Stimulated activated naive CD4-positive, alpha-beta T cell treated with Interleukin-2 at 50 U/mL for 16 hours (primary cell): Measurements from ENCODE around the gene FBXO44.

Source experiments
- DNase-seq: peaks from one replicate; lab custom pipeline; 2025; lab: John Stamatoyannopoulos, UW

Gene FBXO44

DNA sequence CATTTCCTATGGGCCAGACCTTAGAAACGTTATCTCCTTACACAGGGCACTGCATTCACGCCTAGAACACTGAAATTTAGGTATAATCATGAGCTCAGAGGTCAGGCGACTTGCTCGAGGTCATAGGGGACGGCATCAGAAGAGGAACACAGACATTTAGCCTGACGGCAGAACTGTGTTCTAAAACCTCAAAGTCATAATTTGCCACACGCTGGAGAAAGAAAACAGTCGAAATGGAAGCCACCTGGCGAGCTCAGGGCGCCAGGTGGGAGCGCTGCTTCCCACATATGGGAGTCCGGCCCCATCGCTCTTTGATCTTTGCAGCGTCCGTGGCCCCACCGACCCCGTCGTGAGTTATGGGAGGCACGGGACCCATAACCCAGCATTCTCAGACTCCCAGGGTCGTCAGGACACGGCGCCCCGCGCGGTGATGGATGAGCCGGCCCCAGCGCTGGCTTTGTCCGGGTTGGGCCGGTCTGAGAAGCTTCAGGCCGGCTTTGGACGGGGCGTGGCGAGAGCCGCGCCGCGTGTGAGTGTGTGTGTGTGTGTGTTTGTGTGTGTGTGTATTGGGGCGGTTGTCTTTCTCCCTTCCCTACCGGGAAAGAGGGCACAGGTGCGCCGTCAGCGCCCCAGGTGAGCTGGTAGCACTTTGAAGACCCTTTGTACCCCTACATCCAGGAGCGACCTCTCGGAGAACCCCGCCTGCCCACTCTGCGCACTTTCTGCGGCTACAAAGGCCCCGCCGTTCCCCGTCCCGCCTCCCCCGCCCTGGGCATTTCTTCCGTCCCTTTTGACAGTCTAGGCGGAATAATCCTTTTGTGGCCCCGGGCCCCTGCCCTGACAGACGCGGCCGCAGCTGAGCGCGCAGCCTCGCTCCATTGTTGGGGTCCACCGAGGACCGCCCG is 36.0 kb downstream of the FBXO44 start:
- DNase-seq = no peak

DNA sequence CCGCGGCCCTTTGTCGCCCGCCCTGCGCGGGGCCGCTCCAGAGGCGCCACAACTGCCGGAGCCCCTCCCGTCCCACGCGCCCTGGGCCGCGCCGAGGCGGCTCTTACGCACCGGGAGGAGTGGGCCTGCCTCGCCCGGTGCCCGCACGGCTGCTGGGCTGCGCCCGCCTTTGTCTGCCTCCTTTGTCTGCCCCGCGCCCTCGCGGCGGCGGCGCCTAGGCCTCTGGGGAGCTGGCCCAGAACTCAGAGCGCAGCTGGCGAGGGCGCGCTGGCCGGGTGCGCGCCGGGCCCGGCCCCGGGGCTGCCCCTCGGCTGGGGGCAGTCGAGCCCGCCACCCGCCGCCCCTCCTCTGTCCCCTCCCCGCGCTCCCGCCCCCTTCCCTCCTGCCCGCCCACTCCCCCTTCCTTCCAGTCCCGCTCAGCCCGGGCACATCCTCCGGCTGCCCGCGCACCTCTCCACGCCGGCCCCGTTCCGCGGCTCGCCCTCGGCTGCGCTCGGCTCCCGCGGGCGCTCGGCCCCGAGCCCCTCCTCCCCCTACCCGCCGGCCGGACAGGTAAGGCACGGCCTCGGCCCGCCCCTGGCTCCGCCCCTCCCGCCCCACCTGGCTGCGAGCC is 36.7 kb downstream of the FBXO44 start, which contains the start of gene DRAXIN:
Gene DRAXIN, plus strand, starts transcription at position 409 of the 613 bp plus-strand sequence. CDS start 14,549 bp downstream, outside the sequence.
- no peak for DNase-seq

DNA sequence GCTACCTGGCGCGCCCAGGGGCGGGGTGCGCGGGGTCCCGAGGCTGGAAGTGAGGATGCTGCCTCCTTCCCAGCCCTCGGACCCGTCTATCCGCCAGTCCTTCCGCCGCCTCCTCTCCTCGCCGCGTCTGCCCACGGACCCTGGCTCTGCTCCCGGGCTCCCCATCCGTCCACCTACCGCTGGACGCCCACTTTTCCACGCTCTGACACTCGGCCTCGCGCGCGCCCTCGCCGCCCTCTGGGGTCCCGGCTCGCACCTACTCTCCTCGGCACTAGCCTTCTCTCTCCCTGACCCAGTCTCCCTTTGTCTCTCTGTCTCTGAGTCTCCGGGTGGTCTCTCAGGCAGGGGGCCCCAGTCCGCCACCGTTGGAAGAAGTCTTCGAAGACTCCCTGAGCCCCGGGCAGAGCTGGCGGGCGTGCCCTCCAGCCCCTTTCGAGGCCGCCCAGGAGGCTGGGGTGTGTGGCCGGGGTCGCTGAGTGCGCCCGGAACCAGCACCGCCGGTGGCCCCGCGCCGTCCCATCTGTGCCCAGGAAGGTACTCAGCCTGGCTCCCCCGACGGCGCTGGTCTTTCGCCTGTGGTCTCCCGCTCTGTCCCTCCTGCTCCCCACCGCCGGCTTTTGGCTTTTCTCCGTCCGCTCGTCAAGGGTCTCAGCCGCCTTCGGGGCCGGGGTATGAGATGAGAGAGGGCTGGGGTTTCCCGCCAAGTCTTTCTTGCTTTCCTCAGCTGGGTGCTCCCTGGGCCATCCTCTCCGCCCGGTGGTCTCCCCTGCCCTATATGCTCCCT is 37.4 kb downstream of the FBXO44 start:
- no peak for DNase-seq

DNA sequence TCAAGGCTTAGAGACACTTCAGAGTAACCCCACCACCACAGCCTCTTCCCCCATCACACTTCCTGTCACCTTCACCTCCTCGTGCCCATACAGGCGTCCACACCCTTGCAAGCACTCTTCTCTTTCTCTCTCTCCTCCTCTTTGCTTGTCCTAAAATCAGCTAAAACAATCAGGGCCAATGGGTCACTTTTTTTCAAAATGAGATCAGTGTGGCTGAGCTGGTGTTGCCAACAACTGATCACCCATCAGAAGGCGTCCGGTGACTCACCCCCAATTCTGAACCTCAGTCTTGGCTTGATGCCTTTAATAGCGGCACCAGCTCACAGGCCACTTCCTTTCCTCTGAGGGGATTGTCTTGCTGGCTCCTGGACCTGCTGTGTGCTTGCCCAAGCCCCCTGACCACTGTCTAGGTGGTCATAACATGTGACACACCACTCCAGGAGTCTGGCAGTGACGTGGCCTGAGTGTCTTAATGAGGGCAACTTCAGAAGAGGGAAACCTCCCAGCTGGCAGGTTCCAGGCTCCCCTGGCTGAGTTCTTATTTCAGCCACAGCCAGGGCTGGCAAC is 38.4 kb downstream of the FBXO44 start:
- DNase-seq = peak; percentile 30

DNA sequence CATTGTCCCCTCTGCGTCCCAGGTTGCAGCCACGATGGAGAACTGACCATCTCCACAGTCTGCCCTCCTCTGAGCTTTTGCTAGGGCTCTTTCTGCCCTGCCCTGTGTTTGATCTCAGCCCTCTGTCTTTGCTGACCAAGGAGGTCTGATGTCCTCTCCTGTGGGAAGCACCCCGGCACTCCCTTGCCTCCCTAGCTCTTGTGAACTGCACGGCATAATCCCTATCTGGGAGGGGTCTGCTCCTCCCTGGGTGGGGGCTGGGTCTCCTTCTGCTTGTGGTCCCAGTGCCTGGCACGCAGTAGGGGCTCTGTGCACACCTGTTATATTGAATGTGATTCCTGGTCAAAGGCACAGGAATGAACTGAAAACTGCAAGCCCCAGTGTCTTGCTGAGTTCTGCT is 39.2 kb downstream of the FBXO44 start:
- DNase-seq = no peak

DNA sequence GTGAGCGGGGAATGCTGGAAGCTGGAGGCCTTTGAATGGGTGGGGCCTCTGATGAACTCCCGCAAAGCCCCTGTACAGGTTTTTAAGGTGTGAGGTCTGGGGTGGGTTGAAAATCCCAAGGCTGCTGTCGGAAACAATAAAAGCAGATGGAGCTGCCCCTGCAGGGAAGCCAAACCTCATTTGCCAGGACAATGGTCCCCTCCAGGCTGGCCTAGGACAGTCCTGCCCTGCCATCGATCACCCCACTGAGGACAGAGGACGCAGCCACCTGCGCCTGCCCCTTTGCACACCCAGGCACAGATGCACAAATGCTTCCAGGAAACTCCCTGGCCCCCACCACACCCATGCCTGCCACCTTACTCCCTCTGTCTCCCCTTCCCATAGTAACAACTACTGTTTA is 41.2 kb downstream of the FBXO44 start:
- no peak for DNase-seq

DNA sequence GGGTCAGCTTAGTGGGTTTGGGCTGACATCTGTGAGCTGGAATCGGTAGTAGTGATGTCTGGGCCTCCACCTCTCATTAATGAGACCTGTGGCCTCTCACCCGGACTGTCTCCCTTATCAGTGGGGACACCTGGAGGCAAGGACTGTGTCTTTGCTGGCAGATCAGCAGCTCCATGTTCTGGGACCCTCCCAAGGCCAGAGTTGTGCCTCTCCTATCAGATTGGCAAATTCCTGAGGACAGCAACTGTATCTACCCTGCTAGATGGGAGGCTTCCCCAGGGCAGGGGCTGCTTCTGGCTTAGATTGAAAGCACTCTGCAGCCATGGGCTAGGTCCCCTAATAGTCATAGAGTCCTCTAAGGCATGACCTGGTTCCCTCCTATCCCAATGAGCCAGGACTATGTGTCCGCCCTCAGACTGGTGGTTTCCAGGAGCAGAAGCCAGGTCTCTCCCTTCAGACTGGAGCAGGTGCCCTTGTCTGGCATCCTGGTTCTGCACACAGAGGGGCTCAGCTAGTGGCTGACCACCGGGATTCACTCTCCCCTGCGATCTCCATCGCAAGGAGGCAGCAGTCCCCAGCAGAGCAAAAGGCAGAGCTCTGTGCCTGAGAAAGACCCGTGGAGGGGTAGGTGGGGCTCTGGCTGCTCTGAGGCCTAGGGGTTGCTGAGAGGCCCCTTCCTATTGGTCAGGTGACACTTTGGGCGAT is 42.7 kb downstream of the FBXO44 start:
- no peak for DNase-seq

DNA sequence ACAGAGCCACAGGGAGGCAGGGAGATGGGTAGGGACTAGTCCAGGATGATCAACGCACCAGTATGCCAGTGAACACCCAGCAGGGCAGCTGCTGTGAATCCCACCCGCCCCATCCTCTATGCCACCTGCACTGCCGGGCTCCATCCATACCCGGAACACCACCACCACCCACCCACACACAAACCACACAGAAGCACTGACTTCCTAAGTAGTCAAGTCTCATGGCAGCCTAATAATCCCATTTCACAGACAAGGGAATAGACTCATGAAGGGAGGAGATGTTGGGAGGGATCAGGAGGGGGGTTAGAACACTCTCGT is 43.2 kb downstream of the FBXO44 start:
- DNase-seq = no peak

DNA sequence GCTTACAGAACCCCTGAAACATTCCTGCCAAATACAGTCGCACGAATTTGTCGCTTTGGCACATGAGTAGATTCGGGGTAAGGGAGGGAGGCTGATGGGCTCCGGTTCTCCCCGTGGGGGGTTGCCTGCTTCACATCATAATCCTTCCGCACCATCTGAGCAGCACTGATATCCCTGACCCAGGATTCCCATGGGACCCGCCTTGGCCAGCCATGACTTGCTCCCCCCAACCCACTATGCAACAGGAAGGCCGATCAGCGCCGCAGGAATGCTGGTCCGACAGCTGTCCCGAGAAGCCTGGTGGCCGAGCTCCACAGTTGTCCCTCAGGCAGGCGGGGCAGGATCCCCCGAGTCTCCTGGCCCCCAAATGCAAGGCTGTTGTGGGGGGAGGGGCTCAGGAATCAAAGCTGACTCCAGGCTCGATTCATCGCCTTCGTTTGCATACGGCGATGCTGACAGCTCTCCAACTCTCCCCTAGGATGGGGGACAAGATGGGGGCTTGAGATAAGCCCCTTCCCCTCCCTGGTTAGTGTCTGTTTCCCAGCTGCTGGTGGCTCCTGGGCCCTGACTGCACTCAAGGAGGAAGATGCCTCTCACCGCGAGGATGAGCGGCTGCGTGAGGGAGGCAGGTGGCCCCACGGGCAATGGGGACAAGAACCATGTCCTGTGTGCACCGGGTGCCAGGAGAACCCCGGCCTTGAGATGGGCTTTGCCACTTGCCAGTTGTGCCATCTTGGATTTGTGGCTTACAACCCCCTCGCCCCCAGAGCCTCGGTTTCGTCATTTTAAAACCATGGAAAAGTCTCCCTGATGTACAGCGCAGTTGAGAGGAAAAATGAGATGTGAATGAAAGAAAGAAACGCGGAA is 46.2 kb downstream of the FBXO44 start:
- no peak for DNase-seq

DNA sequence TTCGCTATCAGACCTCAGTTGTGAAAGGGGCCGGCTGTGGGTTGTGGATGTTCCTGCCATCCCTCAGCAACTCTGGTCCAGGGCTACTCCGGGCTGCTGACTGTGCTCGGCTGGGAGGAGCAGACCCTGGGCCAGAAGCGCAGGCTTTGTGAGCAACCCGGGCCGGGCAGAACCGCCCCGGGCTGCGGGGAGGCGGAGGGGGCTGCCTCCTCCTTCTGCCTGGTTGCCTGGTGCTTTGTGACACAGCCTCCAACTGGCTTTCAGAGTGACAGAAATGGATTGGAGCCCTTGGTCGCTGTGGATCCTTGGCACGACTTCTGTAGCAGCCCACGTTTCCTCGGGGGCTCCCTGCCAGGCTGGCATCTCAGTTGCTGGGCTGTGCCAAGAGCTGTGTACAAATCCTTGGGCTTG is 46.9 kb downstream of the FBXO44 start:
- DNase-seq = no peak

DNA sequence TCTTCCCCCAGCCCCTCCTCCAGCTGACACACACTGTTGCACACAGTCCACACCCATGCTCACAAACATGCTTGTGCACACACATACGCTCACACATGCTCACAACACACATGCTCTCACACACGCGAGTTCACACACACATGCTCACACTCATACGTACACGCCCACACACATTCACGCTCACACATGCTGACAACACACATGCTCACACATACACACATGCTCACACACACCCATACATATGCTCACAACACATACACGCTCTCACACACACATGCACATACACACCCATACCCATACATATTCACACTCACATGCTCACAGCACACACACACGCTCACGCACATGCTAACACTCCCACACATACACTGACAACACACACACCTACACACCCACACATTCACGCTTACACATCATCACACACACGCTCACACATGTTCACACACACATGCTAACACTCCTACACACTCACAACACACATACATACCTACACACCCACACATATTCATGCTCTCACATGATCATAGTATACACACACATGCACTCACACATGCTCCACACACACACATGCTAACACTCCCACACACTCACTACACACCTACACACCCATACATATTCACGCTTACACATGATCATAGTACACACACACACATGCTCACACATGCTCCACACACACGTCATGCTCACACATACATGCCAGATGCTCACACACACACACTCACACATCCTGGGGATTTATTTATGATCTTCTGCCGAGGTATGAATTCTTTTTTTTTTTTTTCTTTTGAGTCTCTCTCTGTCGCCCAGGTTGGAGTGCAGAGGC is 47.5 kb downstream of the FBXO44 start:
- DNase-seq = no peak

DNA sequence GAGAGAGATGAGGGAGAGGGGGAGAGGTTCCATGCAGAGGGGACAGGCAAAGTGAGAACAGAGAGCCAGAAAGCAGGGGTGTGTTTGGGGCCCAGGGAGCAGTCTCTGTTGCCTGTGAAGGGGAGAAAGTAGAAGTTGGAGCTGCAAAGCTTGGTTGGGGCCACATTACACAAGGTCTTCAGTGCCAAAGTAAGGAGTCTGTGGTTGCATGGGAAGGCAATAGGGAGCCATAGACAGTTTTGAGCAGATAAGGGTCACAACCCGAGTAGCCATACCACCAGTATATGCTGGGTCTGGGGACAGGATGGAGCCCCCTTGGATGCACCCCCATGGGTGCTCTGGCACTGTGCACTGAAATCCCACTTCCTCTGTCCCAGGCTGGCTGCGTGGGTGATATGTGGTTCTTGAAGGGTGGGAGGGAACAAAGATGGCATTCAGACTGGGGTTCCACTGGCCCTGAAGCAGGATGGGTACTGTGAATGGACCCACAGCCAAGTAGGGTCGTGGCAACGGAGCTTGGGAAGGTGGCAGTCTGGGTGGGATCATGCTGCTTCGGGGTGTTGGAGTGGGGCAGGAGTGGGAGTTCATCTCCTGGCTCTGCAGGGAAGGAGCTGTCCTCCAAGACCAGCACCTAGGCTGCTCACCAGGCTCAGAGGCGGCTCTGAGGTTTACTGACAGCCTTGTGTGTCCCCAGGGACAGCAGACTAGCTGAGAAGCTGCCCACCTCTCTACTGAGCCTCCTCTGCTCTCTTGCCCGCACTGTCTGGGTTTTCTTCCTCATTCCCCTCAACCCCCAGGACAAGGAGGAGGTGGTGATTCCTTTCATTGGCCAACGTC is 48.9 kb downstream of the FBXO44 start:
- no peak for DNase-seq

DNA sequence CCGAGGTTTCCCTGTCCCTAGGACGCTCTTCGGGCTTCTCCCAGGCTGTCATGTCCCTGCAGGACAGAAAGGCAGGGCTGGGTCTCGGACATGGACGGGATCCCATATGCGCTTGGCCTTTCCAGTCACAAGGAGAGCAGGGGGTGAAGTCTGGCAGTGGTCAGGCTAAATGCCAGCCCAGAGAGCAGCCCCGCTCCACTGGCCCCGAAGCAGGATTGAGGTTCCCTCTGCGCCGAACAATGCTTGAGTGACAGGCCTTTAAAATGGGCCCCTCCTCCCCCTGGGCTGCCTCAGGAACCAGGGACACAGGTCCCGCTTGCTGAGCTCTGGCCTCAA is 49.5 kb downstream of the FBXO44 start:
- no peak for DNase-seq

DNA sequence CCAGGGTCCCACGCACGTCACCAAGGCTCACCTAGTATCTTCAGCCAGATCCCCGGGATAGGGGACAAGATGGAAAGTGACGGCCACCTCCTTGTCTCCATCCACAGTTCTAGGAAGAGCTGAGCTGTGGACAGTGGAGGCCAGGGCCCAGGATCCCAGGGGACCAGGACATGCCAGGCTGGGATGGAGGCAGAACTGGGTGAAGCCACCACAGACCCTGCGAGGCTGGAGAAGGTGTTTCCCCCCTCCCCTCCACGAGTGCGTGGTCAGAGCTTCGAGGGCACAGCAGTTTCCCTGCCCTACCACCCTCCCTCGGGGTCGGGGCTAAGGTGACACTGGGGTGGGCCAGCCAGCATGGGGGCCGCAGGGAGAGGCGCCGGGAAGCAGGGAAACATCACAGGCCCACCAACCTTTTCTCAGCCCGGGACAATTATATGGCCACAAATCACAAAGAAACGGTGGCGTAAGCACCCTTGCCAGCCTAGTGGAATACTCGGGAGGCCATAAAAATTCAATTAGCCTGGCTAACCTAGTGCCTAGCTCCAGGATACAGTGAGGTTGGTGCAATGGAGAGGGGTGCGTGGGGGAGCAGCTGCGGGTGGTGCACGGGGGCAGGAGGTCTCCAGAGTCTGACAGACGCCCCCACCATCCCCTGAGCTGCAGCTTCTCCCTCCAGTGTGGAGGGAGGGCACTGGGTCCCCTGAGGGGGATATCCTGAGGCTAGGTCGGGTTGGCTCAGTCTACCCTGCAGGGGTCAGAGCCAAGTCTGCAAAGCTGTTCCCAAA is 50.2 kb downstream of the FBXO44 start:
- no peak for DNase-seq

DNA sequence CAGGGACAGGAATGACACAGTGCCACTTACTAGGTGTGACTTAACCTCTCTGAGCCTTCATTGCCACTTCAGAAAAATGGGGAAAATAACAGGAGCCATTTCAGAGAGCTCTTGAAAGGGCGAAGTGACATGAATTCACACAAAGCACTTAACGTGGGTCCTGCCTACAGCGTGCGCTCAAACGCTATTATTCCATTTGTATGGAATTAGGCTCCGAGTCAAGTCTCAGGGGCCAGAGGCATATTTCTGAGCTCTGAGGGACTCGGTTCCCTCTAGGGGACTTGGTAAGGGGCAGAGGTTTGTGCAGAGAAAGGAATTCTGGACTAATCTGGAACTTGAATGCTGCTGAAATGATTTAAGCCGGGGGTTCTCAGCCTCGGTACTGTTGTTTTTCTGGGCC is 50.9 kb downstream of the FBXO44 start:
- DNase-seq = no peak

DNA sequence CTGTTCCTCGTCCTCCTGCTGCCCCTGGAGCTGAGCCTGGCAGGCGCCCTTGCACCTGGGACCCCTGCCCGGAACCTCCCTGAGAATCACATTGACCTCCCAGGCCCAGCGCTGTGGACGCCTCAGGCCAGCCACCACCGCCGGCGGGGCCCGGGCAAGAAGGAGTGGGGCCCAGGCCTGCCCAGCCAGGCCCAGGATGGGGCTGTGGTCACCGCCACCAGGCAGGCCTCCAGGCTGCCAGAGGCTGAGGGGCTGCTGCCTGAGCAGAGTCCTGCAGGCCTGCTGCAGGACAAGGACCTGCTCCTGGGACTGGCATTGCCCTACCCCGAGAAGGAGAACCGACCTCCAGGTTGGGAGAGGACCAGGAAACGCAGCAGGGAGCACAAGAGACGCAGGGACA is 51.6 kb downstream of the FBXO44 start:
- no peak for DNase-seq

DNA sequence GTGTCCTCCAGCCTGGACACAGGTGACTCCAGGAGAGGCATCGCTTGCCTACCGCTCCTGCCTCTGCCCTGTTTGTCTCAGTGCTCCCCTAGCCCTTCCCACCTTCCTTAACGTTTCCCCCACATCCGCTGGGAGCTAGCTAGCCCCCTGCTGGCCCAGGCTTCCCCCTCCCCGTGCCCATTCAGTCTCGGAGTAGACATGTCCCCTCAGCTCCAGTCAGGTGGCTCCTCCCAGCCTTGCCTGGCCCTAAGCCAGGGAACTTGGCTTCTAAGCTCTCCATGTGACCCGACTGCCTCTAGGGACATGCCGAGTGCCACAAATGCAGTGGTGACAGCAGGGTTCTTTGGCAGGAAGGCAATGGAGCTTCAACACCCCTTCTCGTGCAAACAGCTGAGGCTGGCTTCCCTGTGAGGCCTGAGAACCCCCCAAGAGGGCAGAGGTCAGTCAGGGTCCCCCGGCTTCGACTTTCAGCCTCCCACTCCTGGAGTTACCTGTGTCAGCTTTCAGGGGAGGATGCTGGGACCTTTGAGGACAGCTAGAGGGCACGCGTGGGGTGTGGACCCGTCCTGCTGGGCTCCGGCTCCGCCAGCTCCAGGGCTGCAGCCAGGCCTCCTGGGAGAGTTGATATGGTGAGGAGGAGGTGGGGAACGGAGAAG is 53.1 kb downstream of the FBXO44 start:
- DNase-seq = no peak
